OCI-LY3 (cell line): Measurements from ENCODE around the gene RPS6KA5.

ENCODE experiments used
- EZH2phosphoT487 ChIP-seq: fragments of 200-600 bp; shearing (Covaris generic); IDR thresholded peaks from 2 replicates; pipeline ENCODE4 v1.6.1; 2018; ENCODE audit warnings: antibody characterized with exemption, mixed run types, low read depth
- TF ChIP-seq, protein P1 (sequence below): fragments of 200-600, 300-600 bp; sonication (generic); IDR thresholded peaks from 2 replicates; pipeline ENCODE4 v1.5.1; 2014; ENCODE audit warnings: antibody characterized with exemption, low read length, low read depth

GRCh38 chr14:91021991-91022621 is 38.3 kb downstream of the RPS6KA5 start:
- TF ChIP-seq, protein P1, sequence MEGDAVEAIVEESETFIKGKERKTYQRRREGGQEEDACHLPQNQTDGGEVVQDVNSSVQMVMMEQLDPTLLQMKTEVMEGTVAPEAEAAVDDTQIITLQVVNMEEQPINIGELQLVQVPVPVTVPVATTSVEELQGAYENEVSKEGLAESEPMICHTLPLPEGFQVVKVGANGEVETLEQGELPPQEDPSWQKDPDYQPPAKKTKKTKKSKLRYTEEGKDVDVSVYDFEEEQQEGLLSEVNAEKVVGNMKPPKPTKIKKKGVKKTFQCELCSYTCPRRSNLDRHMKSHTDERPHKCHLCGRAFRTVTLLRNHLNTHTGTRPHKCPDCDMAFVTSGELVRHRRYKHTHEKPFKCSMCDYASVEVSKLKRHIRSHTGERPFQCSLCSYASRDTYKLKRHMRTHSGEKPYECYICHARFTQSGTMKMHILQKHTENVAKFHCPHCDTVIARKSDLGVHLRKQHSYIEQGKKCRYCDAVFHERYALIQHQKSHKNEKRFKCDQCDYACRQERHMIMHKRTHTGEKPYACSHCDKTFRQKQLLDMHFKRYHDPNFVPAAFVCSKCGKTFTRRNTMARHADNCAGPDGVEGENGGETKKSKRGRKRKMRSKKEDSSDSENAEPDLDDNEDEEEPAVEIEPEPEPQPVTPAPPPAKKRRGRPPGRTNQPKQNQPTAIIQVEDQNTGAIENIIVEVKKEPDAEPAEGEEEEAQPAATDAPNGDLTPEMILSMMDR: no peak
- TF ChIP-seq EZH2phosphoT487: no peak
